EH (cell line): Measurements from ENCODE around the gene RBM47.
"Not testable (repeated sequence)": the region's sequence is repeated elsewhere in the genome, so short reads cannot be mapped to it uniquely, and the experiment has no call there.

ENCODE experiments used
- DNase-seq: peaks from one replicate; pipeline ENCODE4 v3.0.0-alpha.2; 2015; ENCODE audit warnings: low read depth

The RBM47 gene

GRCh38 chr4:40439519-40439918 lies 190.1 kb downstream of the RBM47 start:
- no peak for DNase-seq

- no peak for DNase-seq
Measured at GRCh38 chr4:40438384-40439026, 191.2 kb downstream of the RBM47 start.

- DNase-seq = no peak
Measured at GRCh38 chr4:40437741-40438383, 191.8 kb downstream of the RBM47 start.

GRCh38 chr4:40435306-40435705 lies 194.4 kb downstream of the RBM47 start:
- DNase-seq = not testable (repeated sequence)

DNA sequence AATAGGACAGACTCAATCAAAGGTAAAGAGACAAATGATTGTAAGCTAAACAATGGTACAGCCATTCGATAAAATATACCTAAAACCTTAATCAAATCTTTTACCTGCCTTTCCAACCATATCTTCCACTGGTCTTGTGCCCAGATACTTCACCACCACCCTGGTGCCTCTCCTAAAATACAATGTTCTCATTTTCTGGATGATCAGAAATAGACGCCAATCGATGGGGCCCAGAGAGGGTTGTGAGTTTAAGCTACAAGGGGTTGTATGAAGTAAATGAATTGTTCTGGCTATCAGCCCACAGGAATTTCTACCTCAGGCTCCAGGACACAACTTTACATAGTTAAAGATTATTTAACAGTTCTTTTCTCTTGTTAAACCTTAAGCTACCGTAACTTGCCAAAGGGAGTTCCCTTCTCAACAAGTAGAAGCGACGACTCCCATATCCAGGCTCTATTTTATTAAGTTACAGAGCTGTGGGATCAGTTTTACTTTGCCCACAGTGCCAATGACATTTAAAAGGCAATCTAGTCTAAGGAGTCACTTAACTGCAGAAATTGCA lies 195.5 kb downstream of the RBM47 start:
- no peak for DNase-seq

GRCh38 chr4:40432504-40432903 lies 197.2 kb downstream of the RBM47 start:
- DNase-seq = no peak

DNA sequence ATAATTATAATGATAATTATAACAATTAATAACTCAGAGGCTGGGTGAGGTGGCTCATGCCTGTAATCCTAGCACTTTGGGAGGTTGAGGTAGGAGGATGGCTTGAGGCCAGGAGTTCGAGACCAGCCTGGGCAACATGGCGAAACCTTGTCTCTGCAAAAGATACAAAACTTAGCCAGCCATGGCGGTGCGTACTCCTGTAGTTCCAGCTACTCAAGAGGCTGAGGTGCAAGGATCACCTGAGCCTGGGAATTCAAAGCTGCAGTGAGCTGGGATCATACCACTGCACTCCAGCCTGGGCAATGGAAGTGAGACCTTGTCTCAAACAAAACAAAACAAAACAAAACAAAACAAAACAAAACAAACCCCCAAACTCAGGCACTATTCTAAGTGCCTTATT lies 201.8 kb downstream of the RBM47 start:
- DNase-seq = not testable (repeated sequence)

- DNase-seq = no peak
Measured at GRCh38 chr4:40427128-40427527, 202.5 kb downstream of the RBM47 start.

DNA sequence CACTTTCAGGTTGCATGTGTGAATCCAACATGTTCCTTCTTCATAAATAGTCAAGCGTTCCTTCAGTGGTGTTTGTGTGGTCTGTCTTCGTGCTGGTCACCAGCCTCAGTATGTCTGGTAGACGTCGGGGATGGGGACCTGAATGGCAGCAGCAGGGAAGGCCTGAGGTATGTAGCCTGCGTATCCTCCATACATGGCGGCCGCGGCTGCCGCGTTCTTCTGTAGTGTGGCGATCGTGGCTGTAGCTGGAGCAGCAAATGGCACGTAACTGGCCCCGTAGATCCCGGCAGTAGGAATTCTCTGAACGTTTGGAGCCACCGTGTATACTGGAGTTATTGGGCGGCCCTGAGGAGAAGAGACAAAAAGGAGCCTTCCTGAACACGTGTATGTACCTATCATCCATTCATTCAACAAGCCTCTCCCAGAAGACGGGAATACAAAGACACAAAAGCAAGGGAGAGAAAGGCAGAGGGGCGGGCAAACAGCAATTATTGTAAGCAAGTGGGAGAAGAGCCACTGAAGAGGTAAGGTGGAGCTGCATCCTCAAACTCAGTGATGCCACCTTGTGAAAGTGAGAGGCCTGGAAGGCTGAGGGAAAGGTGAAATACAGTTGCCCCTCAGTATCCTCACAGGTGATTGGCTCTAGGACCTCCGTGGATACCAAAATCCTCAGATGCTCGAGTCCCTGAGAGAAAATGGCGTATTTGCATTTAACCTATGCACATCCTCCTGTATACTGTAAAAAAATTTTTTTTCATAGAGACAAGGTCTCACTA lies 203.7 kb downstream of the RBM47 start:
- no peak for DNase-seq

GRCh38 chr4:40423735-40424134 lies 205.9 kb downstream of the RBM47 start:
- DNase-seq = peak; percentile 82

- no peak for DNase-seq
Measured at GRCh38 chr4:40421839-40422708, 207.6 kb downstream of the RBM47 start.

DNA sequence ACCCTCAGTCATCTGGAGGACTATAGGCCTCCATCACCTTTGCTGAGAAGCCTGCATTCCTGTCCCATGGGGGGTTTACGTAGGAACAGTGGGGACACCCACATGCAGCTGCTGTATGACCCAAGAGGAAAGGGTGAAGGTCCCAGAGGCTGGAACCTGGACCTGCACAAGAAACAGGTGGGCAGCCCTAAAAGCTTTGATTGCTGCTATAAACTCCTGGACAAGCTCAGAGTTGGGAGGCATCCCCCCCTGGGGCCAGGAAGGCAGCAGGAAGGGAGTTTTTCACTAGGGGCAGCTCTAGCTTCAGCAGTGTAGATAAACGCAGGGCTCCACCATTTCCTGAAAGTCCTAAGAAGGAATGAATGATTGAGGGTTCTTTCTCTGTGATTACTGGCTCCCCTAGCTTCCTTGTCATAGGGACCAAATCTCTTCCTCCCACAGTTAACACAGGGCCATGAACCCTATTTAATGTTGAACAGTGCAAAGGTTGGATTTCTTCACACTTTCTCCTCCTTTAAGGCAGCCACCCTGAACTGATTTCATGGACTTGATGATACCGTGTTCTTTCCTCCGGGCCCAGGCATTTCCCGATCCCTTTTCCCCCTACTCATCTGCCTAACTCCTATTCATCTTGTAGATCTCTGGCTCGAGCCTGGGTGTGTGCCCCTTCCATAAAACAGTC lies 210.3 kb downstream of the RBM47 start:
- DNase-seq = no peak

DNA sequence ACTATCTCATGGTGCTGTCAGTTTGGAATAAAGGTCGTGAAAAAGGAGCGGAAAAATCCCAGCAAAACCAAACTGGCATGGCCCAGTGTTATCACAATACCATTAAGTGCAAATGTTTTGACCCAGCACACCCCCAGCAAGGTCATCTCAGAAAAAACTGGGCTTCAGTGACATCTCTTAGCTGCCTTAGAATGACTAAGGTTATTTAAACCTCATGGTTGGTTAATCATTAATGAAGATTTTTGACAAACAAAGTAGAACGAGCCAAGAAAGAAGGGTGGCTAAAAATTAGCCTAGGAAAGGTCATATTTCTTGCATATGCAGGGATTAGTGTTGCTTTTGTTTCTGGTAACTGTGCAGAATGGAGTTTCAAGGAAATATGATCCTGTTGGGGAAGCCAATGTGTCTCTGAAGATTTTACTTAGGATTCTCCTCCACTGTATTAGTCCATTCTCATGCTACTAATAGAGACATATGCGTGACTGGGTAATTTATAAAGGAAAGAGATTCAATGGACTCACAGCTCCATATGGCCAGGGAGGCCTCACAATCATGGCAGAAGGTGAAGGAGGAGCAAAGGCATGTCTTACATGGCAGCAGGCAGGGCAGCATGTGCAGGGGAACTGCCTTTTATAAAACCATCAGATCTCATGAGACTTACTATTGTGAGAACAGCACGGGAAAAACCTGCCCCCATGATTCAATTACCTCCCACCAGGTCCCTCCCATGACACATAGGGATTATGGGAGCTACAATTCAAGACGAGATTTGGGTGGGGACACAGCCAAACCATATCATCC lies 211.0 kb downstream of the RBM47 start:
- DNase-seq = no peak

DNA sequence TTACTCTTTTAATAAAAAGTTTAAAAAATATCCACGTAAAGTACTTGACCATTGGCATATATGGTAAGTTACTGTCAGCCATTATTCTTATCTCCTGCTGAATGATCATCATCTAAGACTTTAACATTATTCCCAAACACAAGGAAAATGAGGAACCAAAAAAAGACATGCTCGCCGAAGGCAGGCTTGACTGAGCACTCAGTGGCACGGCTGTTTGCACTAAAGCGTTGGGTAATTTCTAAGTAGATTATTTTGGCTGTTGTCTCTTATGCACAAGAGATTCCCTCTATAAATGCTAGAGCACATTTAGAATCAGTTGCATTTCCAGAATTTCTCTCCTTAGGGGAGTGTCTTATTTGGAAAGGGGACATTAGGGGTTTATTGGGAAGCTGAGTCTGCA lies 211.7 kb downstream of the RBM47 start:
- no peak for DNase-seq

- no peak for DNase-seq
Measured at GRCh38 chr4:40414673-40415072, 215.0 kb downstream of the RBM47 start.

- DNase-seq = no peak
Measured at GRCh38 chr4:40412866-40413795, 216.5 kb downstream of the RBM47 start.

GRCh38 chr4:40412388-40412787 lies 217.3 kb downstream of the RBM47 start:
- no peak for DNase-seq

DNA sequence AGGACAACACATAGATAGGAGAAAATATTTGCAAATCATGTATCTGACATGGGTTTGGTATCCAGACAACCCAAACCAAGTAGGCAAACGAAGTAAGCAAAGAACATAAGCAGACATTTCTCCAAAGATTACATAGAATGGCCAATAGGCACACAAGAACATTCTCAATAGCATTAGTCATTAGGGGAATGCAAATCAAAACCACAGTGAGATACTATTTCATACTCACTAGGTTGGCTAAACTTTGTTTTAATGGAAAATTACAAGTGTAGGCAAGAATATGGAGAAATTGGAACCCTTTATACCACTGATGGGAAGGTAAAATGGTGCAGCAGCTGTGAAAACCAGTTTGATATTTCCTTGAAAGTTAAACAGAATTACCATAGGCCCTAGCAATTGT lies 219.8 kb downstream of the RBM47 start:
- DNase-seq = peak; percentile 51

DNA sequence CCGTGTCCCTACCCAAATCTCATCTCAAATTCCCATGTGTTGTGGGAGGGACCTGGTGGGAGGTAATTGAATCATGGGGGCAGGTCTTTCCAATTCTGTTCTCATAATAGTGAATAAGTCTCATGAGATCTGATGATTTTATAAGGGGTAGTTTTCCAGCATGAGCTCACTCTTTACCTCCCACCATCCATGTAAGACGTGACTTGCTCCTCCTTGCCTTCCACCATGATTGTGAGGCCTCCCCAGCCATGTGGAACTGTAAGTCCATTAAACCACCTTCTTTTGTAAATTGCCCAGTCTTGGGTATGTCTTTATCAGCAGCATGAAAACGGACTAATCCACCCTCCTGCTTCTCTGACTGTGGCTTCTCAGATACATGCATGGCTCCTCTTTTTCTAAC lies 222.2 kb downstream of the RBM47 start:
- DNase-seq = not testable (repeated sequence)
